ENCODE results near the gene TIMD4. TPM values are rescaled to one million over a fixed set of nuclear protein-coding genes. Genes with fewer than 3 reads are reported as not detected.

Gene TIMD4
- total and polyA plus RNA-seq, 2 of the 4 experiments (the other 2 are of a cell fraction) = not detected

- no peak for TF ChIP-seq CTCF (conservative IDR thresholded peaks at IDR 0.05; ENCODE audit: low read depth, low read length)
- no peak for TF ChIP-seq RCOR1 (IDR thresholded peaks at IDR 0.05; ENCODE audit: insufficient replicate concordance, low read length)
- CTCF ChIA-PET = no interaction called here
- Histone ChIP-seq H2BK20ac (ENCODE audit: low read depth, low read length) (no peak overlapping the region), H3K18ac (ENCODE audit: low read depth, low read length) (no peak overlapping the region), H3K27ac (ENCODE audit: insufficient read depth, low read length) (no peak overlapping the region), H2AK5ac (ENCODE audit: low read depth, low read length) (no peak overlapping the region), H3K27me3 (ENCODE audit: control insufficient read depth, insufficient read depth, low read length) (no peaks in the 10 kb centered on the region), H4K8ac (ENCODE audit: low read depth in 2 of 2, low read length in 2 of 2) (no peak overlapping the region), H2AFZ (replicated peaks; ENCODE audit: low read length, poor library complexity) (no peak overlapping the region), H3K9me1 (ENCODE audit: insufficient read depth, low read length) (no peaks in the 10 kb centered on the region), H3K14ac (replicated peaks; ENCODE audit: low read depth, low read length) (no peak overlapping the region), H3K9me3 (ENCODE audit: control insufficient read depth, insufficient read depth, low read length) (peaks cover 1% of the 10 kb centered on the region; the same call in 1 of the 2 replicates), H3K23ac (ENCODE audit: low read depth, low read length) (no peak overlapping the region), H3K79me1 (ENCODE audit: low read depth in 1 of 2, low read length in 2 of 2) (no peaks in the 10 kb centered on the region), H3K36me3 (ENCODE audit: control insufficient read depth, insufficient read depth, low read length) (no peaks in the 10 kb centered on the region), H3K9ac (ENCODE audit: low read depth, low read length) (no peak overlapping the region), H4K5ac (ENCODE audit: low read depth, low read length) (no peak overlapping the region), H3K56ac (ENCODE audit: extremely low read depth, insufficient read depth, low read length) (no peak overlapping the region), H2BK15ac (ENCODE audit: low read depth, low read length) (no peak overlapping the region), H4K20me1 (ENCODE audit: insufficient read depth, low read length) (no peaks in the 10 kb centered on the region), H2BK120ac (ENCODE audit: low read depth, low read length) (no peak overlapping the region), H3K4me2 (ENCODE audit: low read depth, low read length) (no peak overlapping the region), H4K91ac (ENCODE audit: insufficient read depth, low read depth, low read length) (no peak overlapping the region), H3K4ac (ENCODE audit: low read depth, low read length) (no peak overlapping the region), H2BK5ac (ENCODE audit: low read depth, low read length, poor library complexity, severe bottlenecking) (no peak overlapping the region), H3K4me3 (ENCODE audit: insufficient read depth, low read depth, low read length) (no peak overlapping the region), H3K4me1 (ENCODE audit: control insufficient read depth, insufficient read depth, low read length) (no peaks in the 10 kb centered on the region), H2AK9ac (replicated peaks; ENCODE audit: low read depth, low read length, poor library complexity) (no peak overlapping the region)
- BruUV-seq (replicated peaks) = no TSS peak
- WGBS, 2 experiments (ENCODE audit: extremely low coverage in 2 of 2, insufficient read length in 1 of 2) = 36% methylated on average over 1 of the region's 1 CpG; no CpG with 5 or more reads in 1 of the 2 experiments
- dilution Hi-C loops (cut with HindIII; ENCODE audit: low sequenced_read_pairs, unreplicated experiment) = no loop called here
- in situ Hi-C loops (cut with MboI; ENCODE audit: low sequenced_read_pairs) = no loop called here
- no peak for DNase-seq
- intact Hi-C loops (cut with micrococcal nuclease) = no loop called here
- POLR2A ChIA-PET (ENCODE audit: unreplicated experiment) = no interaction called here
- ATAC-seq (ENCODE audit: low read depth) = no peak
Observed at GRCh38 chr5:156892223-156892622, 70.8 kb downstream of the TIMD4 start.
